M059J (cell line): ENCODE results near the gene TARBP2. TPM values are rescaled to one million over a fixed set of nuclear protein-coding genes. Genes with fewer than 3 reads are reported as not detected.

Experiments used
- DNase-seq: peaks from one replicate; pipeline ENCODE4 v3.0.0-alpha.2; 2012; ENCODE audit warnings: low read depth
- total RNA-seq: library from RNA; depleted of rRNA; stranded (reverse); fragments of >200 nt; shearing (Covaris generic); gene quantifications from 2 replicates; pipeline ENCODE4 v1.2.3, GENCODE V29; 2014; rRNA removed

Gene TARBP2
- 29.4 and 31.7 TPM in 2 replicates for total RNA-seq

- DNase-seq: peak; percentile 99
These were observed at the start of gene TARBP2 for GRCh38 chr12:53500776-53501614. TSS of gene TARBP2 (plus strand) at chr12:53501283. CDS start at chr12:53501409, 126 bp downstream.

GRCh38 chr12:53451661-53452158, 49.4 kb upstream of the TARBP2 start, which contains the start of gene PCBP2:
TSS of gene PCBP2 (plus strand) at chr12:53452102. CDS start at chr12:53454801, 2,699 bp downstream.
- peak; percentile 99 for DNase-seq

GRCh38 chr12:53452159-53453077, 48.7 kb upstream of the TARBP2 start:
- peak; percentile 78 for DNase-seq

GRCh38 chr12:53453953-53454640, 47.0 kb upstream of the TARBP2 start:
- DNase-seq: no peak

- DNase-seq: no peak
These were observed 46.4 kb upstream of the TARBP2 start for GRCh38 chr12:53454707-53455106.

GRCh38 chr12:53456654-53457366, 44.3 kb upstream of the TARBP2 start:
- DNase-seq: no peak

- no peak for DNase-seq
These were observed 42.0 kb upstream of the TARBP2 start for GRCh38 chr12:53459097-53459496.

- no peak for DNase-seq
These were observed 40.0 kb upstream of the TARBP2 start for GRCh38 chr12:53461059-53461458.

- DNase-seq: no peak
These were observed 39.5 kb upstream of the TARBP2 start for GRCh38 chr12:53461591-53461990.

GRCh38 chr12:53462935-53463334, 38.1 kb upstream of the TARBP2 start:
- DNase-seq: no peak

- DNase-seq: no peak
These were observed 37.1 kb upstream of the TARBP2 start for GRCh38 chr12:53463802-53464560.

- no peak for DNase-seq
These were observed 36.2 kb upstream of the TARBP2 start for GRCh38 chr12:53464685-53465418.

GRCh38 chr12:53465679-53466078, 35.4 kb upstream of the TARBP2 start:
- no peak for DNase-seq

- no peak for DNase-seq
These were observed 34.4 kb upstream of the TARBP2 start for GRCh38 chr12:53466640-53467039.

- DNase-seq: no peak
These were observed 34.0 kb upstream of the TARBP2 start for GRCh38 chr12:53467082-53467481.

GRCh38 chr12:53467880-53468279, 33.2 kb upstream of the TARBP2 start:
- DNase-seq: no peak

GRCh38 chr12:53468282-53468681, 32.8 kb upstream of the TARBP2 start:
- DNase-seq: no peak

- DNase-seq: no peak
These were observed 29.0 kb upstream of the TARBP2 start for GRCh38 chr12:53472056-53472582.

GRCh38 chr12:53474077-53474476, 27.0 kb upstream of the TARBP2 start:
- no peak for DNase-seq
